HFFc6 (cell line): ENCODE data around the gene CDH15. TPM values are rescaled to one million over a fixed set of nuclear protein-coding genes. Genes with fewer than 3 reads are reported as not detected.

Experiments
- DNase-seq: peaks from one replicate; pipeline ENCODE4 v3.0.0-alpha.2; 2018
- H3K27ac Mint-ChIP-seq: 2 replicates; pipeline ENCODE4 v1.8.0; 2020; ENCODE audit warnings: mild to moderate bottlenecking, mixed read lengths
- H3K27me3 Mint-ChIP-seq: 2 replicates; pipeline ENCODE4 v1.8.0; 2021; ENCODE audit warnings: mild to moderate bottlenecking, moderate library complexity, mixed read lengths; ENCODE audit not compliant: insufficient read depth
- H3K36me3 Mint-ChIP-seq: 2 replicates; pipeline ENCODE4 v1.8.0; 2021; ENCODE audit warnings: low read depth, mixed read lengths
- H3K4me1 Mint-ChIP-seq: 2 replicates; pipeline ENCODE4 v1.8.0; 2020; ENCODE audit warnings: low read depth, mixed read lengths
- H3K4me3 Mint-ChIP-seq: 2 replicates; pipeline ENCODE4 v1.8.0; 2020; ENCODE audit warnings: mild to moderate bottlenecking, moderate library complexity, mixed read lengths
- H3K9me3 Mint-ChIP-seq: 2 replicates; pipeline ENCODE4 v1.8.0; 2020; ENCODE audit warnings: mild to moderate bottlenecking, mixed read lengths
- CTCF ChIP-seq: fragments of 200-600 bp; sonication (generic); IDR thresholded peaks from 2 replicates; pipeline ENCODE4 v1.5.0; 2021; ENCODE audit warnings: antibody characterized with exemption, mild to moderate bottlenecking
- total RNA-seq, 6 experiments: library from RNA; stranded (reverse); fragmentation: NEBNext Ultra II Directional; extraction: Animal tissue kit (Norgen Biotek cat#: 25700); gene quantifications; 2 replicates in 1 of 6; 3 replicates in 5 of 6; pipeline ENCODE4 v1.2.3, GENCODE V29; 2021

CDH15 gene
- total RNA-seq, 6 experiments from 2014 or later: 0.05 to 0.07 TPM; not detected in 4

GRCh38 chr16:89179148-89179484 lies 7.6 kb downstream of the CDH15 start:
- Mint-ChIP-seq H3K36me3 (no peaks in the 10 kb centered on the region), H3K27ac (no peak overlapping the region), H3K4me3 (no peak overlapping the region), H3K4me1 (no peaks in the 10 kb centered on the region), H3K9me3 (no peaks in the 10 kb centered on the region), H3K27me3 (peaks cover 2% of the 10 kb centered on the region)
- no peak for TF ChIP-seq CTCF
- no peak for DNase-seq

GRCh38 chr16:89179656-89180315 lies 8.2 kb downstream of the CDH15 start:
- Mint-ChIP-seq H3K4me1 (no peaks in the 10 kb centered on the region), H3K9me3 (no peaks in the 10 kb centered on the region), H3K36me3 (no peaks in the 10 kb centered on the region), H3K27me3 (peaks cover 2% of the 10 kb centered on the region), H3K27ac (no peak overlapping the region), H3K4me3 (no peak overlapping the region)
- DNase-seq: no peak
- no peak for TF ChIP-seq CTCF

GRCh38 chr16:89183463-89183862 lies 11.9 kb downstream of the CDH15 start:
- H3K27ac Mint-ChIP-seq: no peak overlapping the region
- no peak for DNase-seq
- H3K27me3 Mint-ChIP-seq: peaks cover 5% of the 10 kb centered on the region
- no peaks in the 10 kb centered on the region for H3K9me3 Mint-ChIP-seq
- no peaks in the 10 kb centered on the region for H3K4me1 Mint-ChIP-seq
- no peak overlapping the region for H3K4me3 Mint-ChIP-seq
- TF ChIP-seq CTCF: no peak
- no peaks in the 10 kb centered on the region for H3K36me3 Mint-ChIP-seq

- H3K4me3 Mint-ChIP-seq: no peak overlapping the region
- no peaks in the 10 kb centered on the region for H3K9me3 Mint-ChIP-seq
- H3K4me1 Mint-ChIP-seq: no peaks in the 10 kb centered on the region
- DNase-seq: no peak
- no peak overlapping the region for H3K27ac Mint-ChIP-seq
- H3K27me3 Mint-ChIP-seq: peaks cover 6% of the 10 kb centered on the region
- TF ChIP-seq CTCF: no peak
- H3K36me3 Mint-ChIP-seq: no peaks in the 10 kb centered on the region
Observed at GRCh38 chr16:89183975-89184676, 12.6 kb downstream of the CDH15 start.

GRCh38 chr16:89184677-89184932 lies 13.1 kb downstream of the CDH15 start:
- DNase-seq: no peak
- peaks cover 6% of the 10 kb centered on the region for H3K27me3 Mint-ChIP-seq
- TF ChIP-seq CTCF: no peak
- no peaks in the 10 kb centered on the region for H3K9me3 Mint-ChIP-seq
- no peak overlapping the region for H3K4me3 Mint-ChIP-seq
- H3K4me1 Mint-ChIP-seq: no peaks in the 10 kb centered on the region
- H3K27ac Mint-ChIP-seq: no peak overlapping the region
- no peaks in the 10 kb centered on the region for H3K36me3 Mint-ChIP-seq
